C4-2B (cell line): ENCODE results near the gene CLDN1.

Source experiments
- H3K27ac ChIP-seq: fragments of 450-650 bp; 2 replicates; pipeline ENCODE4 v1.5.1; 2017
- CTCF ChIP-seq: fragments of 450-650 bp; conservative IDR thresholded peaks from 2 replicates; pipeline ENCODE4 v1.5.1; 2017; ENCODE audit warnings: mild to moderate bottlenecking
- ZFX ChIP-seq: fragments of 450-650 bp; IDR thresholded peaks from 2 replicates; pipeline ENCODE4 v1.6.1; 2017

The CLDN1 gene

GRCh38 chr3:190345878-190346277 is 23.6 kb upstream of the CLDN1 start:
- no peak for TF ChIP-seq CTCF
- no peak for TF ChIP-seq ZFX
- no peak overlapping the region for H3K27ac ChIP-seq

- H3K27ac ChIP-seq = peak overlapping the region; percentile 58; the same call in 1 of the 2 replicates
- TF ChIP-seq ZFX = no peak
Observed at GRCh38 chr3:190345027-190345821, 23.0 kb upstream of the CLDN1 start.

- no peak for TF ChIP-seq CTCF
- TF ChIP-seq ZFX = no peak
- no peak overlapping the region for H3K27ac ChIP-seq
Observed at GRCh38 chr3:190340071-190340470, 17.8 kb upstream of the CLDN1 start.

GRCh38 chr3:190339130-190339529 is 16.9 kb upstream of the CLDN1 start:
- TF ChIP-seq ZFX = no peak
- TF ChIP-seq CTCF = peak; percentile 39
- H3K27ac ChIP-seq = no peak overlapping the region

GRCh38 chr3:190338717-190339116 is 16.5 kb upstream of the CLDN1 start:
- H3K27ac ChIP-seq = no peak overlapping the region
- TF ChIP-seq CTCF (no peak), ZFX (no peak)

GRCh38 chr3:190337301-190337700 is 15.1 kb upstream of the CLDN1 start:
- TF ChIP-seq CTCF = no peak
- TF ChIP-seq ZFX = no peak
- H3K27ac ChIP-seq = no peak overlapping the region

- H3K27ac ChIP-seq = no peak overlapping the region
- no peak for TF ChIP-seq ZFX
- TF ChIP-seq CTCF = no peak
Observed at GRCh38 chr3:190336516-190337189, 14.4 kb upstream of the CLDN1 start.

GRCh38 chr3:190333961-190334360 is 11.7 kb upstream of the CLDN1 start:
- TF ChIP-seq CTCF (no peak), ZFX (no peak)
- no peak overlapping the region for H3K27ac ChIP-seq
